HG02571 (cell line): ENCODE measurements around the gene IRX5.

Experiments
- ATAC-seq: cut with Tn5 transposase; IDR thresholded peaks from one replicate; pipeline ENCODE4 v1.9.1; 2021; ENCODE audit warnings: mild to moderate bottlenecking, moderate library complexity; ENCODE audit not compliant: unreplicated experiment

The IRX5 gene

DNA sequence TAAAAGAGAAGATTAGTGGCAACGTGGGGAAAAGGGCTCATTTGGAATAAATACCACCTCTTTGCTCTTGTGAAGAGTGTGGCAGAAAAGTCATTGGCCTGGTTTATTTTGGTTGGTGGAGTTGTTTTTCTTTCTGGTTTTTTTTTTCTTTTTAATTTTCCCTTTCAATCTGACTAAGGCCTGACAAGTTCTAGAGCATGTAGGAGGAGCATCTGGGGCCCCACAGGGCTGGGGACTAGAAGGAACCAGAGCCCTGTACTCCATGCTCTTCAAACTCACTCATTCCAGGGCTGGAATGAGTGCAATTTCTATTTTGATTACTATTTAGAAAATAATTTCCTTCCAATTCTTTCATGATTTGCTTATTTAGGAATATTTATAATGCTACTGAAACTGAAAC is 13.3 kb downstream of the IRX5 start:
- ATAC-seq, result peak; percentile 85

DNA sequence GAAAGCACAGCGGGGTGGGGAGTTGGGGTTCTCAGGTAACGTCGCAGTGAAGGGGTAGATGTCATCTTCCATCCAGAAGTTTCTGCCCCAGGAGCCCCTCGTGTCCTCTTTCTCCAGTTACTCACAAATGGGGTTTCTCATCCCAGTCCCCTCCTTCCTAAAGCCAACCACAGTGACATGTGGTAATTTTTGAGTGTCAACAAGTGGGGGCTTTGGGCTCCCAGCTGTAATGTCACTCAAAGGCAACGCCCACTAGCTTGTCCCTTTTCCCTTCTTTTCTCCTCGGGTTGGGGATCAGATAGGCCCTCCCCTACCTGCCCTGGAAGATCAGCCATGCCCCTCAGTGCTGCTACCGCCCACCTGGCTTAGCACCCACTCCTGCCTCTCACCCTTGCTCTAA is 14.4 kb downstream of the IRX5 start:
- no peak for ATAC-seq

GRCh38 chr16:54946909-54947308 is 16.2 kb downstream of the IRX5 start:
- no peak for ATAC-seq

GRCh38 chr16:54947616-54948015 is 17.0 kb downstream of the IRX5 start:
- no peak for ATAC-seq

- no peak for ATAC-seq
These were observed 21.5 kb downstream of the IRX5 start for GRCh38 chr16:54952195-54952594.

- ATAC-seq, result no peak
These were observed 22.8 kb downstream of the IRX5 start for GRCh38 chr16:54953461-54953860.

GRCh38 chr16:54954220-54954619 is 23.6 kb downstream of the IRX5 start:
- ATAC-seq, result no peak

DNA sequence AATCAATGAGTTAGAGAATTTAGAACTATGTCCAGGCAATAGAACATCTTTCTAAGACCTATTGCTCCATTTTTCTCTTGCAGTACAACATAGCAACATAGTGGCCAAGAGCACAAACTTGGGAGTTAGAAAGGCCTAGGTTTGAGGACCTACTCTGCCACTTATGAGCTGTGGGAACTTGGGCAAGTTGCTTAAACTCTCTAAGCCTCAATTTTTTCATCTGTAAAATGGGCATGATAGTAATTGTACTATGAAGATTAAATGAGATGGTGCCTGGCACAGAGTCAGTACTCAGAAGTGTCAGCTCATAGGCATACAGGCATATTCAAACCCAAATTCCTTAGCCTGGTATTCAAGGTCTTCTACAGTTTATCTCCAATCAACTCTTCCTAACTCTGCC is 25.1 kb downstream of the IRX5 start:
- no peak for ATAC-seq

- ATAC-seq, result no peak
These were observed 26.9 kb downstream of the IRX5 start for GRCh38 chr16:54957403-54958166.

- no peak for ATAC-seq
These were observed 31.4 kb downstream of the IRX5 start for GRCh38 chr16:54962045-54962444.

- no peak for ATAC-seq
These were observed 33.6 kb downstream of the IRX5 start for GRCh38 chr16:54964239-54964638.

DNA sequence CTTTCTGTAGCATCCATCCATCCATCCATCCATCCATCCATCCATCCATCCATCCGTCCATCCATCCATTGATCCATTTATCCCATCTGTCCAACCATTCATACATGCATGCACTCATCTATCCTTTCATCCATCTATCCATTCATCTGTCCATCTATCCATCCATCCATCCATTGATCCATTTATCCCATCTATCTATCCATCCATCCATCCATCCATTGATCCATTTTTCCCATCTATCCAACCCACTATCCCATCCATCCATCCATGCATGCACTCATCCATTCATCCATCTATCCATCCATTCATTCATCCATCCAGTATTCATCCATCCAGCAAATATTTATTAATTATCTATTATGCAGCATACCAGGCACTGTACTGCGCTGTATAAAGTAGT is 34.8 kb downstream of the IRX5 start:
- no peak for ATAC-seq

GRCh38 chr16:54968011-54968410 is 37.3 kb downstream of the IRX5 start:
- ATAC-seq, result no peak

DNA sequence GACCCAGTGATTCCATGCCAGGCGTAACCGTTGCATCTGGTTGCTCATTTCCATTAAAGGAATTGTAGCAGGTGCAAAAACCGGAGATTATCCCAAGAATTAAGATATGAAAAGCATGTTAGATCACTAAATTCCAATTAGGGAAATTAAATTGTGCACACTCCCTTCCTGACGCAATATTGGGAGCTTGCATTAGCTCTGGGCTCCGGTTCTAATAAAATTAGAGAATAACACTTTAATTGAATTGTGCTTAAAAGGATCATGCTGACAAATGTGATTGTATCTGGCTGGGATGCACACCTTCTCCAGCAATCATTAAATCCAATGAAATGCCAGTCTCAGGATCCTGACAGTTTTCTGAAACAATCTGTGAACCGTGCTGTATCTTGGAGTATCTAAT is 38.1 kb downstream of the IRX5 start:
- ATAC-seq, result no peak

DNA sequence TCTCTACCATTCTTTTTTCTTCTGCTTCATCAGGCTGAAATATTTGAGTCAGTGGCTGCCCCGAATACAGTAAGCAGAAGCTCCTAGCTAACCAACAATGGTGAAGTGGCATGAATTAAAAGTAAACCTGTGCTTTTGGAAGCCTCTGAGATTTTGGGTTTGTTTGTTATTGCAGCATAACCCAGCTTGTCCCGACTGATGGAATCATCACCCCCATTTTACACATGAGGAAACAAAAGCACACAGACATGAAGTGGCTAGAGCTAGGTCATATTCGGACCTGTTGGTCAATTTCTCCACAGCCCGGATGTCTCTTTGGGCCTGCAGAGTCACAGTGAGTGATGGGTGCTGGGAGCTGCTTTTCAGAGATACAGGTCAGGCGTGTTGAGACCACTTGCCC is 39.4 kb downstream of the IRX5 start:
- ATAC-seq, result no peak

GRCh38 chr16:54974367-54974766 is 43.7 kb downstream of the IRX5 start:
- no peak for ATAC-seq

DNA sequence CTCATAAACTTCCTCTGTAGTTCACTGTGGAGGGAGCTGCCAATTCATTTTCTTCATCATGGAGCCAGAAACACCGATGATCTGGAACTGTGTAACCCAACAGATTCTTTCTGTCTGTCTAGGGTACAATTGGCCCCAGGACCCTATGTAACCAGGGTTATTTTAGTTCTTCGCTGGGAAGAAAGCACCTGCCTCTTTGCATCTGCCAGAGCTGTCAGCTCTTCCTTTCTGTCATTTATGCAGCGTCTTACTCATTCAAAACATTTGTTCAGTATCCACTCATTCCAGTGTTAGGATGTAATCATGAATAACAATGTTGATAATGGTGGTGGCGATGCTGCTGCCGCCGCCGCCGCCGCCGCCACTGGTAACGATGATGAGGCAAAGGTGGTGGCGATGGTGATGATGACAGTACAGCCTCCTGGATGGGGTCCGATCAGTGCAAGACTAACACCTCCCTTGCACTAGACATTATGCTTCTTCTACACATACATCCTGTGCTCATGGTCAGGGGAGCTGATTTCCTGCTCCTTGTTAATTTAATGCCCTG is 46.1 kb downstream of the IRX5 start:
- ATAC-seq, result no peak

DNA sequence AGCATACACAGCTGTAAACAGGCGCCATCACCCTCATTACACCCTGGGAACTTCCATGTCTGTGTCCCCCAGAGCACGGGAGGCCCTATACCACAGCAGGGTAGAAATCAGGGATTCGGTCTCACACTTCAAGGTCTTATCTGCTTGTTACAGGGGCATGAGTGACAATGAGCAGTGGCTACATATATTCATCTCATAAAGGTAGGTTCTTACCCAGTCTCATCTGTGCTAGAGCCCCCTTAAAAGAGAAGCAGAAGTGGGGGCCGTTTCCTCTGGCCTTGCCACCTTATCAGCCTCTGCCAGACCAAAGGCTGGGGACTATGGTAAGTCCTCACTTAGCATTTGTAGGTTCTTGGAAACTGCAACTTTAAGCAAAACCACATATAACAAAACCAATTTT is 46.5 kb downstream of the IRX5 start:
- ATAC-seq, result no peak

DNA sequence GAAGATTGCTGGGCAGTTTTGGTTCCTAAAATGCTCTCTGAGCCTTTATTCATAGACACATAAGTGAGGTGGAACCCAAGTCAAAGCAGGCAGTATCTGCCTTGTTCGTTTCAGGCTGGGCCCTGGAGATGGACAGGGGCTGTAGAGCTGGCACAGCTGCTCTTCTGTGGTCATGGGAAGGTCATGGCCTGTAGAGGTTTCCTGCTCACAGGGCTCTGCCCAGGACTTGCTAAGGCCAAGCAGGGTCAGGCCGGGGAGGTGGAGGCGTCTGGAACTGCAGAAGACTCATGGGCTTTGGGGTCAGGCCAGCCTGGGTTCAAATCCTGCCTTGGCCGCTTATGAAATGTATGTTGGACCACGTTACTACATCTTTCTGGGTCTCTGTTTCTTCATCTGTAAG is 50.2 kb downstream of the IRX5 start:
- ATAC-seq, result no peak
